ENCODE results near the gene SCO2.

DNA sequence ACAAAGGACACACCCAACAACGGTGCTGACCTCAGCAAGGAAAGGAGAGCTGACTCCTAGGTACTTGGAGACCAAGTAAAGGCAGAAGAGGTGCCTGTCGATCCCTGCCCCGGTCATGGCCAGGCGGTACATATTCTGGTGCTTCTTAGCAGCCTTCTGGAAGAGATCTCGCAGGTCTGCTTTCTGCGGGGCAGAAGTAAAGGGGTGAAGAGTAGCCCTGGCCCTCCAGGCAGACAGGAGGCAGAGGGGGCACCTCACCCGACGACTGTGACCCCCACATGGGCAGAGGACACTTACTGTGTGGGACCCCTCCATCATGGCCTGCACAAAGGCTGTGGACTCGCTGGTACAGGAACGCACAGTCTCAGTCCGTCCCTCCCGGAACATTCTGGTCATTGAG lies 45.5 kb upstream of the SCO2 start:
- TF ChIP-seq, protein P1, sequence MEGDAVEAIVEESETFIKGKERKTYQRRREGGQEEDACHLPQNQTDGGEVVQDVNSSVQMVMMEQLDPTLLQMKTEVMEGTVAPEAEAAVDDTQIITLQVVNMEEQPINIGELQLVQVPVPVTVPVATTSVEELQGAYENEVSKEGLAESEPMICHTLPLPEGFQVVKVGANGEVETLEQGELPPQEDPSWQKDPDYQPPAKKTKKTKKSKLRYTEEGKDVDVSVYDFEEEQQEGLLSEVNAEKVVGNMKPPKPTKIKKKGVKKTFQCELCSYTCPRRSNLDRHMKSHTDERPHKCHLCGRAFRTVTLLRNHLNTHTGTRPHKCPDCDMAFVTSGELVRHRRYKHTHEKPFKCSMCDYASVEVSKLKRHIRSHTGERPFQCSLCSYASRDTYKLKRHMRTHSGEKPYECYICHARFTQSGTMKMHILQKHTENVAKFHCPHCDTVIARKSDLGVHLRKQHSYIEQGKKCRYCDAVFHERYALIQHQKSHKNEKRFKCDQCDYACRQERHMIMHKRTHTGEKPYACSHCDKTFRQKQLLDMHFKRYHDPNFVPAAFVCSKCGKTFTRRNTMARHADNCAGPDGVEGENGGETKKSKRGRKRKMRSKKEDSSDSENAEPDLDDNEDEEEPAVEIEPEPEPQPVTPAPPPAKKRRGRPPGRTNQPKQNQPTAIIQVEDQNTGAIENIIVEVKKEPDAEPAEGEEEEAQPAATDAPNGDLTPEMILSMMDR (IDR thresholded peaks at IDR 0.05) = no peak
- no peak for TF ChIP-seq POLR2A (IDR thresholded peaks at IDR 0.05)
